SK-N-SH (cell line): ENCODE data around the gene POLA2. TPM values are rescaled to one million over a fixed set of nuclear protein-coding genes. Genes with fewer than 3 reads are reported as not detected.

Source experiments
- CTCF ChIA-PET: fragments of 300-600, 350-600 bp; formaldehyde crosslinking; extraction: SDS; loops from one replicate; lab custom pipeline; 2021; lab: Yijun Ruan, JAX
- POLR2A ChIA-PET: fragments of 350-600 bp; sonication (Branson Sonifier 250); formaldehyde crosslinking; extraction: SDS; loops from one replicate; lab custom pipeline; 2020; ENCODE audit warnings: antibody characterized with exemption, inconsistent platforms; lab: Yijun Ruan, JAX
- DNase-seq: peaks from one replicate; pipeline ENCODE4 v3.0.0; 2012
- H2AFZ ChIP-seq: fragments of 200-600 bp; sonication (generic); 2 replicates; pipeline ENCODE4 v1.8.1; 2016; ENCODE audit warnings: antibody characterized with exemption, mild to moderate bottlenecking, low read depth
- H3F3A ChIP-seq: fragments of 200-600 bp; sonication (generic); replicated peaks from 2 replicates; pipeline ENCODE3; 2016; ENCODE audit warnings: antibody characterized with exemption, mild to moderate bottlenecking; ENCODE audit not compliant: insufficient read depth
- H3K27ac ChIP-seq, 2 experiments: fragments of 200-500 bp in 1 of 2; fragments of 200-600 bp in 1 of 2; sonication (Bioruptor generic) in 1 of 2; sonication (generic), shearing (Covaris generic) in 1 of 2; 2 replicates each; pipeline versions ENCODE4 v1.5.1 to v1.6.1; 2014 to 2016; ENCODE audit warnings: low read depth in 2 of 2, inconsistent platforms in 1 of 2, low read length in 1 of 2, mild to moderate bottlenecking in 1 of 2, mixed read lengths in 1 of 2
- H3K27me3 ChIP-seq: fragments of 200-600 bp; sonication (generic), shearing (Covaris generic); 2 replicates; pipeline ENCODE4 v1.6.1; 2016; ENCODE audit warnings: mixed run types; ENCODE audit not compliant: insufficient read depth
- H3K36me3 ChIP-seq, 2 experiments: fragments of 200-500 bp in 1 of 2; fragments of 200-600 bp in 1 of 2; sonication (Bioruptor generic) in 1 of 2; sonication (generic) in 1 of 2; replicated peaks in 1 of 2; 2 replicates each; pipeline versions ENCODE3 to v1.5.1; 2014 to 2016; ENCODE audit warnings: low read length in 1 of 2, mild to moderate bottlenecking in 1 of 2; ENCODE audit not compliant: insufficient read depth in 2 of 2, control insufficient read depth in 1 of 2
- H3K4me1 ChIP-seq, 2 experiments: fragments of 200-500 bp in 1 of 2; fragments of 200-600 bp in 1 of 2; sonication (Bioruptor generic) in 1 of 2; sonication (generic), shearing (Covaris generic) in 1 of 2; 2 replicates each; pipeline versions ENCODE4 v1.5.1 to v1.6.1; 2014 to 2016; ENCODE audit warnings: low read depth in 1 of 2, low read length in 1 of 2, mixed run types in 1 of 2; ENCODE audit not compliant: insufficient read depth in 2 of 2, control insufficient read depth in 1 of 2
- H3K4me2 ChIP-seq: fragments of 200-600 bp; sonication (generic), shearing (Covaris generic); 2 replicates; pipeline ENCODE4 v1.6.1; 2017; ENCODE audit warnings: mixed run types
- H3K4me3 ChIP-seq, 2 experiments: fragments of 200-500 bp in 1 of 2; fragments of 200-600 bp in 1 of 2; sonication (Bioruptor generic) in 1 of 2; sonication (generic), shearing (Covaris generic) in 1 of 2; 2 replicates each; pipeline versions ENCODE4 v1.5.1 to v1.8.1; 2014 to 2016; ENCODE audit warnings: low read depth in 2 of 2, inconsistent platforms in 1 of 2, low read length in 1 of 2, mild to moderate bottlenecking in 1 of 2, mixed read lengths in 1 of 2, moderate library complexity in 1 of 2
- H3K79me2 ChIP-seq: fragments of 200-600 bp; sonication (generic); 2 replicates; pipeline ENCODE4 v1.8.1; 2017; ENCODE audit warnings: mild to moderate bottlenecking; ENCODE audit not compliant: insufficient read depth
- H3K9ac ChIP-seq: fragments of 200-600 bp; sonication (generic); 2 replicates; pipeline ENCODE4 v1.6.1; 2017; ENCODE audit warnings: mixed run types
- H3K9me2 ChIP-seq: fragments of 200-600 bp; sonication (generic); 2 replicates; pipeline ENCODE4 v1.6.1; 2017; ENCODE audit warnings: mixed run types
- H3K9me3 ChIP-seq: fragments of 200-600 bp; sonication (generic); 2 replicates; pipeline ENCODE4 v1.6.1; 2017; ENCODE audit warnings: mixed run types, mild to moderate bottlenecking, moderate library complexity
- H4K20me1 ChIP-seq: fragments of 200-600 bp; sonication (generic); 2 replicates; pipeline ENCODE4 v1.6.1; 2017; ENCODE audit warnings: mild to moderate bottlenecking, mixed run types; ENCODE audit not compliant: insufficient read depth
- ELF1 ChIP-seq: IDR thresholded peaks from 2 replicates; pipeline ENCODE4 v1.4.0; 2012
- EZH2phosphoT487 ChIP-seq: fragments of 200-600 bp; sonication (generic); IDR thresholded peaks from 2 replicates; pipeline ENCODE4 v1.6.1; 2017; ENCODE audit warnings: low read depth, mixed run types, mild to moderate bottlenecking, antibody characterized with exemption, moderate library complexity, borderline replicate concordance
- FOXJ3 ChIP-seq: sonication (generic); formaldehyde crosslinking; IDR thresholded peaks from 2 replicates; pipeline ENCODE4 v1.5.1; 2020; ENCODE audit warnings: mild to moderate bottlenecking, missing genetic modification reagents
- GATA2 ChIP-seq: sonication (generic); formaldehyde crosslinking; IDR thresholded peaks from 2 replicates; pipeline ENCODE4 v1.5.0; 2020; ENCODE audit warnings: mild to moderate bottlenecking, missing genetic modification reagents
- IRF3 ChIP-seq: fragments of 150-350 bp; IDR thresholded peaks from 2 replicates; pipeline ENCODE4 v1.6.1; 2016; ENCODE audit warnings: mild to moderate bottlenecking, low read depth, low read length
- MEF2A ChIP-seq: IDR thresholded peaks from 2 replicates; pipeline ENCODE4 v1.4.0; 2012; ENCODE audit warnings: low read depth, borderline replicate concordance
- MXI1 ChIP-seq: IDR thresholded peaks from 2 replicates; pipeline ENCODE4 v1.6.1; 2012; ENCODE audit warnings: mild to moderate bottlenecking, low read depth, low read length, improper control_type of control experiment
- NFIC ChIP-seq: IDR thresholded peaks from 2 replicates; pipeline ENCODE4 v1.4.0; 2012; ENCODE audit warnings: borderline replicate concordance
- PBX3 ChIP-seq: IDR thresholded peaks from 2 replicates; pipeline ENCODE4; 2012
- RCOR1 ChIP-seq: fragments of 150-350 bp; IDR thresholded peaks from 2 replicates; pipeline ENCODE4 v1.6.1; 2017; ENCODE audit warnings: antibody characterized with exemption, low read length
- RXRA ChIP-seq: IDR thresholded peaks from 2 replicates; pipeline ENCODE4 v1.4.0; 2012; ENCODE audit warnings: low read depth, mild to moderate bottlenecking, borderline replicate concordance
- SIN3A ChIP-seq: IDR thresholded peaks from 2 replicates; pipeline ENCODE4 v1.6.1; 2012; ENCODE audit warnings: low read depth, mild to moderate bottlenecking, low read length, moderate library complexity, borderline replicate concordance
- TAF1 ChIP-seq: IDR thresholded peaks from 2 replicates; pipeline ENCODE4 v1.6.1; 2012; ENCODE audit warnings: low read depth, mild to moderate bottlenecking, low read length, moderate library complexity, borderline replicate concordance
- USF1 ChIP-seq: IDR thresholded peaks from 2 replicates; pipeline ENCODE4 v1.4.0; 2012; ENCODE audit warnings: low read depth, borderline replicate concordance
- YY1 ChIP-seq: IDR thresholded peaks from 2 replicates; pipeline ENCODE4 v1.4.0; 2012; ENCODE audit warnings: low read depth, mild to moderate bottlenecking
- WGBS: methylation state at CpG from one replicate; pipeline ENCODE4 v1.1.6; 2017; ENCODE audit warnings: low lambda C conversion rate; 5-methylcytosine and 5-hydroxymethylcytosine counted together
- polyA plus RNA-seq, 3 experiments: library from polyadenylated mRNA; depleted of rRNA; stranded (reverse); fragments of >200 nt; gene quantifications; 2 replicates each; pipeline ENCODE4 v1.2.3, GENCODE V29; 2012
- TF ChIP-seq, protein P1 (sequence below): IDR thresholded peaks from 2 replicates; pipeline ENCODE4 v1.6.1; 2012; ENCODE audit warnings: mild to moderate bottlenecking, low read depth, low read length, moderate library complexity

POLA2 gene
- polyA plus RNA-seq, 1 of the 3 experiments (the other 2 are of a cell fraction), result 18.4 TPM

- Histone ChIP-seq H4K20me1 (no peaks in the 10 kb centered on the region), H3K27me3 (no peaks in the 10 kb centered on the region), H3K9me3 (no peaks in the 10 kb centered on the region), H2AFZ (no peak overlapping the region), H3K27ac (peak overlapping the region in 1 of 2 experiments; percentile 59; a peak in 3 of 4 replicates), H3K4me3 (no peak overlapping the region), H3K9ac (no peak overlapping the region), H3K4me2 (0 out of 2 replicates have a peak overlapping the region, but pooled peaks have one; percentile 35), H3K9me2 (no peaks in the 10 kb centered on the region), H3F3A (peaks cover 69% of the 10 kb centered on the region), H3K4me1 (peaks cover 0 to 42% of the 10 kb centered on the region in 2 experiments; a peak in 3 of 4 replicates), H3K79me2 (no peaks in the 10 kb centered on the region), H3K36me3 (peaks cover 3 to 7% of the 10 kb centered on the region in 2 experiments)
- ChIA-PET CTCF (interaction anchor here (0.6 to 37.6 kb wide), 11 partner anchors 10 to 349 kb away, joined by 3 to 1118 read pairs (median 6); partner anchors contain the start of genes CDC42EP2, DPF2 and POLA2), POLR2A (interaction anchor here (1.2 to 3.2 kb wide), 3 partner anchors 12 to 39 kb away, joined by 4 to 26 read pairs (median 8); partner anchors contain the start of genes CDC42EP2 and POLA2)
- WGBS, result 91% methylated on average over 4 of the region's 4 CpGs
- no peak for DNase-seq
- no peak for TF ChIP-seq MEF2A
- TF ChIP-seq EZH2phosphoT487, result no peak
- TF ChIP-seq RXRA, result no peak
- TF ChIP-seq YY1, result no peak
- no peak for TF ChIP-seq PBX3
- TF ChIP-seq RCOR1, result no peak
- TF ChIP-seq FOXJ3, result no peak
- no peak for TF ChIP-seq NFIC
- no peak for TF ChIP-seq ELF1
These were observed 14.1 kb downstream of the POLA2 start for GRCh38 chr11:65275906-65276305.

DNA sequence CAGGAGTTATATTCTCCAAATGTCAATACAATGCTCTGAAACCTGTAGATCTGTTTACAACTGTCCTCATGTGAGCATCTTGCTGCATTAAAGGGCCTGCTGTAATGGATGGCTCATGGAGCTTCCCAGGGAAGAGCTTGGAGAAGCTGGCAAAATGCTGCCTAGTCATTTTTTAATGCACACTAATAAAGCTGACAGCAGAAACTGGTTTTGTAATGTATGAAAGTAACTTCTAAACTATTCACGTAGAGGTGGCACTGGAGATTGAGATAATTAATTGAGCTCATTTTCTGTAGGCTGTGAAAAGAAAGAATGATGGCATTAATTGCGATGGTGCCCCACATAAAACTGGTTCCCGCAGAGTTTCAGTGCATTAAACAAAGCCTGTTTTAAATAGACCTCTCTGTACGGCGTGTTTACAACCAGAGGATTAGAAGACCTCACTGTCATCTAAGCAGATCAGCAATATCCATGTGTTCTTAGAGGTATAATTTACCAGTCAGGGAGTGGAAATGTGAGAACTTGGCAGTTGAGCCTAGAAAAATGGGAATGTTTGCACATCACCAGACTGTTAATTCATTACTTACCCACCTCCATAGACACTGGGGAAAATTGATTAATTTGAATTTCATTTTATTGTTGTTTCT, 16.0 kb downstream of the POLA2 start:
- DNase-seq, result no peak
- Histone ChIP-seq H3K4me3 (no peak overlapping the region), H3K4me2 (0 out of 2 replicates have a peak overlapping the region, but pooled peaks have one; percentile 5), H3K27ac (peak overlapping the region; percentile 59 to 87; a peak in 3 of 4 replicates), H3K27me3 (no peaks in the 10 kb centered on the region), H3K9me2 (no peaks in the 10 kb centered on the region), H3K4me1 (peaks cover 0 to 42% of the 10 kb centered on the region in 2 experiments; a peak in 3 of 4 replicates), H3K36me3 (peaks cover 12 to 24% of the 10 kb centered on the region in 2 experiments), H3K79me2 (no peaks in the 10 kb centered on the region), H2AFZ (no peak overlapping the region), H3F3A (peaks cover 69% of the 10 kb centered on the region), H3K9me3 (no peaks in the 10 kb centered on the region), H4K20me1 (no peaks in the 10 kb centered on the region), H3K9ac (no peak overlapping the region; the same call in 1 of the 2 replicates)
- WGBS, result 94% methylated on average over 5 of the region's 5 CpGs
- ChIA-PET POLR2A (no interaction called here), CTCF (interaction anchor here (0.9 to 37.6 kb wide), 3 partner anchors 8 to 44 kb away, joined by 3 to 1118 read pairs (median 3); partner anchors contain the start of genes CDC42EP2 and DPF2)
- TF ChIP-seq USF1 (no peak), SIN3A (no peak), GATA2 (CRISPR knock-in tag) (no peak), IRF3 (no peak), MXI1 (no peak), TAF1 (no peak)
- TF ChIP-seq, protein P1, sequence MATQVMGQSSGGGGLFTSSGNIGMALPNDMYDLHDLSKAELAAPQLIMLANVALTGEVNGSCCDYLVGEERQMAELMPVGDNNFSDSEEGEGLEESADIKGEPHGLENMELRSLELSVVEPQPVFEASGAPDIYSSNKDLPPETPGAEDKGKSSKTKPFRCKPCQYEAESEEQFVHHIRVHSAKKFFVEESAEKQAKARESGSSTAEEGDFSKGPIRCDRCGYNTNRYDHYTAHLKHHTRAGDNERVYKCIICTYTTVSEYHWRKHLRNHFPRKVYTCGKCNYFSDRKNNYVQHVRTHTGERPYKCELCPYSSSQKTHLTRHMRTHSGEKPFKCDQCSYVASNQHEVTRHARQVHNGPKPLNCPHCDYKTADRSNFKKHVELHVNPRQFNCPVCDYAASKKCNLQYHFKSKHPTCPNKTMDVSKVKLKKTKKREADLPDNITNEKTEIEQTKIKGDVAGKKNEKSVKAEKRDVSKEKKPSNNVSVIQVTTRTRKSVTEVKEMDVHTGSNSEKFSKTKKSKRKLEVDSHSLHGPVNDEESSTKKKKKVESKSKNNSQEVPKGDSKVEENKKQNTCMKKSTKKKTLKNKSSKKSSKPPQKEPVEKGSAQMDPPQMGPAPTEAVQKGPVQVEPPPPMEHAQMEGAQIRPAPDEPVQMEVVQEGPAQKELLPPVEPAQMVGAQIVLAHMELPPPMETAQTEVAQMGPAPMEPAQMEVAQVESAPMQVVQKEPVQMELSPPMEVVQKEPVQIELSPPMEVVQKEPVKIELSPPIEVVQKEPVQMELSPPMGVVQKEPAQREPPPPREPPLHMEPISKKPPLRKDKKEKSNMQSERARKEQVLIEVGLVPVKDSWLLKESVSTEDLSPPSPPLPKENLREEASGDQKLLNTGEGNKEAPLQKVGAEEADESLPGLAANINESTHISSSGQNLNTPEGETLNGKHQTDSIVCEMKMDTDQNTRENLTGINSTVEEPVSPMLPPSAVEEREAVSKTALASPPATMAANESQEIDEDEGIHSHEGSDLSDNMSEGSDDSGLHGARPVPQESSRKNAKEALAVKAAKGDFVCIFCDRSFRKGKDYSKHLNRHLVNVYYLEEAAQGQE, result no peak
